NCI-H524 (cell line): ENCODE results near the gene GOLGA5.
"Not testable (repeated sequence)": the region's sequence is repeated elsewhere in the genome, so short reads cannot be mapped to it uniquely, and the experiment has no call there.

Experiments
- DNase-seq, 2 experiments: peaks; one replicate each; lab custom pipeline; 2025; lab: John Stamatoyannopoulos, UW

GOLGA5 gene

DNA sequence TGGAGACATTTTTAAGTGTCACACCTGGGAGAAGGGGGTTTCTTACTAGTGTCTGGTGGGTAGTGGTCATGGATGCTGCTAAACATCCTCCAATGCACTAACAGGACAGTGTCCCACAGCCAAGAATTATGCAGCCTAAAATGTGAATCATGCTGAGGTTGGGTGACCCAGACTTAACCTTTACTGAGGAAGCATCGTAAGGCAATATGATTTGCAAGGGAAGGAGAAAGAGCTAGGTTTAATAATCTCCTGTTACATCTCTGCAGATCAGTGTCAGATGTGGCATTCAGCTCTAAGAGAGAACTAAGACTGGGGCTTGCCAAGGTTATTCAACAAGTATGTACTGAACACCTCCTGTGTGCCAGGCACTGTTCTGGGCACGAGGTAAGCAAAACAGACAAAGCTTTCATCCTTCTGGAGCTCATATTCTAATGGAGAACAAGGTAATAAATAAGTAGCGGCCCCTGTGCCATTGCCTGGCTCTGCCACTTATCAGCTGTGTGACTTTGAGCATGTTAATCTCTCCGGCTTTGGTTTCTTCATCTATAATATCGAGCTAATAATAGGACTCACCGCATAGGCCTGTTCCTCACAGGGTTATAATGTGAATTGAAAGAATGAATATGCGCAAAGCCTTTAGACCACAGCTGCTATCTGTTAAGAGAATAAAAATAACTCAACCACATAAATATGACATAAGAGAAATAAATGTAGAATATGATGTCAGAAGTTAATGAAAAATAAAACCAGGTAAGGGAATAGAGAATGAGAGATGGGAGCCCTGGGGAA, 13.5 kb upstream of the GOLGA5 start:
- DNase-seq: no peak

DNA sequence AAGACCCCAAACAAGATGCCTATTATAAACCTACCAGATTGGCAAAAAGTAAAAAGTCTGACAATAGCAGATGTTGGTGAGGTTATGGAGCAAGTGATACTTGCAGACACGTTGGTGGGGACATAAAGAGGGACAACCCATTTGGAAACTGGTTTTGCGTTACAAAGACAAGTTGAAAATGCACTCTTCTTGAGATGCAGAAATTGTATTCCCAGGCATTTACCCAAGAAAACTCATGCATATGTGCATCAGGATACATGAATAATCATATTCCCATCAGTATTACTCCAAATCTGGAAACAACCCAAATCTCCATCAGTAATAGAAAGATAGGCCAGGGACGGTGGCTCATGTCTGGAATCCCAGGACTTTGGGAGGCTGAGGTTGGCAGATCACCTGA, 12.8 kb upstream of the GOLGA5 start:
- no peak for DNase-seq

DNA sequence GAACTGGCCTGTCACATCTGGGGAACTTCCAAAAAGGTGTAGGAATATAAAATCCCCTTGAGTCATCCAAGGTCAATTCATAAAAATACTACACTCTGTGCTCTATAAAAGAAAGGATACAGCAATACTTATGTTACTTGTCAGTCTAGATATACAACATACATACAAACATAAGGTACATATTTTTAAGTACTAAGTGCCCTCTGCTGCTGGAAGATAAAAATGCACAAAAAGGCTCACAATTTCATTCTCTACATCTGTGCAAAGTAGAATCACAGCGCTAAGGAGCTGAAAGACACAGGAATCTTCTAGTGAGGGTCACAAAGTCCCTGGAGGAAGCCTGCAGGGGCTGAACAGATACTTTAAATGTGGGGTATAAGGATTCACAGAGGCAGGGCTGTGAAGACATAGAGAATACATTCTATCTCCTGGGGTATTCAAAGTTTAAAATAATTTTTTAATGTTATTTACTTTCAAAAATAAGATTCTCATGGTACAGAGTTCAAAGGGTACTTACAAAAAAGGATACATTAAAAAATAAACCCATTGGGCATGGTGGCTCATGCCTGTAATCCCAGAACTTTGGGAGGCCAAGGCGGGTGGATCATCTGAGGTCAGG, 10.2 kb upstream of the GOLGA5 start:
- DNase-seq: peak; percentile 39 to 84

DNA sequence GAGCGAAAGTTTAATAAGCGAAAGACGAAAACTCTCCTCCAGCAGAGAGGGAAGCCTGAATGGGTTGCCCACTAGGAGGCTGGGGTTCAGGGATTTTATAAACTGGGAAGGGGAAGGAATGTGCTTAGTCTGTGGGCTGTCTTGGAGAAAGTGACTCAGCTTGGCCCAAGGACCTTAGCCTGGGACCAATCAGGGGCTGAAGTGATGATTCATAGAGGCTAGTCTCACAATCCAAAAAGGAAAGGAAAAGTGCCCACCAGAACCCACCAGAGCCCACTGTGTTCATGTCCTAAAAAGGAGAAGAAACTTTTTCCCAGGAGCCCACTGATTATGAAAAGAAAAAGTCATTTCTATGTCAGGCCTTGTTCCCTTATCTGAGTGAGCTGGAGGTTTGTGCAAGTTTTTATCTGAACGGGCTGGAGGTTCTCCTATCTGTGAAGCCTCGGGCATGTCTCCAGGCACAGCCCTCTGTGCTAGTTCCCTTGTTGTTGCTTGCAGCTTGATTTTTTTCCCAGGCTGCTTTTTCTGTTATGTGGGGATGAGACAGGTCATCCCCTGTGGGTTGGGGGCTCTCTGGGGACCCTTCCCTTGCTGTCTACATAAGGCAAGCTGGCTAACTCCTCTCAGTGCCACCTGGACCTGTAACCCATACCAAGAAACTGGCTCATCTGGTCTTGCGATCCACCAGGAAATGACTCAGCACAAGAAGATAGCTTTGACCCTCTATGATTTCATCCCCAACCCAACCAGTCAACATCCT, 8.3 kb upstream of the GOLGA5 start:
- DNase-seq: no peak

DNA sequence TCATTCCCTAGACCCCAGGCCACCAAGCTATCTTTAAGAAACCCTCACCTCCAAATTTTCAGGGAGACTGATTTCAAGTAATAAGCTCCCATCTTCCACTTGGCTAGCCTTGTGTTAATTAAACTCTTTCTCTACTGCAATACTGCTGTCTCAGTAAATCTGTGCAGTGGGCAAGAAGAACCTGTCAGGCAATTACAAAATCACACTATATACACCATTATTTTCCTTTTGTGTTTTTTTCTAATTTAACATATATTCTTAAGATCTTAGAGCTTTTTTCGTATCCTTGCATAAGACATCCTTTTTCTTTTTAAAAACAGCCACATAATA, 7.7 kb upstream of the GOLGA5 start:
- no peak for DNase-seq

DNA sequence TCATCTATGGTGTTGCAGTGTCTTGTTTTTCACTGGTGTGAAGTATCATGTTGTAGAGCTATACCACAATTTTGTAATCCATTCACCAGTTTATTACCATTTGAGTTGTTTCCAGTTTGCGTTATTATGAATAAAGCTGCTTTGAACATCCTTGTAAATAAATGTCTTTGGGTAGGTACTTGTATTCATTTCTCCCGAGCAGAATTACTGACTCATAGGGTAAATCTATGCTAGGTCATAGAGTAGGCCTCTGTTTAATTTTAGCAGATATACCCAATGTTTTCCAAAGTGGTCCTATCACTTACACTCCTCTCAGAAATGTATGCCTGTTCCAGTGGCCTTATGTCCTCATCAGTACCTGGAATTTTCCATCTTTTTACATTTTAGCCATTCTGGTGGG, 6.6 kb upstream of the GOLGA5 start:
- no peak for DNase-seq

DNA sequence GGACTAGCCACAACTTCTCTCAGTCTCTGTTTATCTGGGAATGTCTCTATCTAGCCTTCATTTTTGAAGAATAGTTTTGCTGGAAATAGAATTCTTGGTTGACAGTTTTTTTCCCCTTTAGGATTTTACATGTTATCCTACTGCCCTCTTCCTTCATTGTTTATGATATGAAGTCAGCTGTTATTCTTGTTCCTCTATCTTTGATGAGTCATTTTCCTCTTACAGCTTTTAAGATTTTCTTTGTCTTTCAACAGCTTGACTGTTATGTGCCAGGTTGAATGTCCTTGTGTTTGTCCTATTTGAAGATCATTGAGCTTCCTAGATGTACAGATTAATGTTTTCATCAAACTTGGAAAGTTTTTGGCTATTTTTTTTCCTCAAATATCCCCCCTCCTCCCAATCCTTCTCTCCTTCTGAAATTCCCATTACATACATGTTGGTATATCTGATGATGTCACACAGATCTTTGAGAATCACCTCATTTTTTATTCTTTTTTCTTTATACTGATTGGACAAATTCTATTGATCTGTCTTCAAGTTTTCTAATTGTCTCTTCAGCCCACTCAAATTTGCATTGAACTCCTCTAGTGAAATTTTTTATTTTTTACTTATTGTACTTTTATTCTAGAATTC, 4.5 kb upstream of the GOLGA5 start:
- DNase-seq: no peak

DNA sequence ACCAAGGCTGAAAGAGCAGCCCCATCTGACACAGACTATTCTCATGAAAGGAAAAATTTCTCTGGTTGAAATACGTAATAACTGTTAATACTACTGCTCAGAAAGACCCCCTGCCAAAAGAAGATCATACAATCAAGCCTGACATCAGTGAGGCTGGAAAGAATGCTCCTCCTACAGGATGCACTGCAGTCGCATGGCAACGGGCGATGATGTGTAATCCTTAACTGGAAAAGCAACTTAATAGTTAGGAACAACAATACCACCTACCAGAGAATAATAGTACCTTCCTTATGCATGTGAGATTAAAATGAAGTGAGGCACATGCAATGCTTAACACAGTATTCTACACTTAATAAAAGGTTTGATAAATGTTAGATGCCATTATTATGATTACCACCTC, 1.2 kb upstream of the GOLGA5 start:
- DNase-seq: no peak

DNA sequence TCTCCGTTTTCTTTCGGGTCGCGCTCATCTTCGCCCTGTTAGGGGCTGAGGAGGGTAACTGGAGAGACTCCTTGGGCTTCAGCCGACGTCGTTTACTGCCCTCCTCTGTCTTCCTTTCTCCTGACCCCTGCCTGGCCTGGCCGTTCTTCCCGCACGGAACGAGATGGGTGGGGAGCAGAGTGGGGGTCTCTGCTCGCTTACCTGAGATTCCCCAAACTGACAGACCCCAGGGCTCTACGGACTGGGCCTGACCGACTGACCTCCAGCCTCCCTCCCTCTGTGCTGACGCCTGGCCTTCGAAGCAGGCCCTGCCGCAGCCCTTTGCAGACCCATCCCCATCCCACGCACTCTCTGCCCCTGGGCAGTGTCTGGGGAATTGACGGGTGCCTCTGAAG, 439 bp downstream of the GOLGA5 start:
- peak in 1 of 2 experiments; percentile 54 for DNase-seq

DNA sequence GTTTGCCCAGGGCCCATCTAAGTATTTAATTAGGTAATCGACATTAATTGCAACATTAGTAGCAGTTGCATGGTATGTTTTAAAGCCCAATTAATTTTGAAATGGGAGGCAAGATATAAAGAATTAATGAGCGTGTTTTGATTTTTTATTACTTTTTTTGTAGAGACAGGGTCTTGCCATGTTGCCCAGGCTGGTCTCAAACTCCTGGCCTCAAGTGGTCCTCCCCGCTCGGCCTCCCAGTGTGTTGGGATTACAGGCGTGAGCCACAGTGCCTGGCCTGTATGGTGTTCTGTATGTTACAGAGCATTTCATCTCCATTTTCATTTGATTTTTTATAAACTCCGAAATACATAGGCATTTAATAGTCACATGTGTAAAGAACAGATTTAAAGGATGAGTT, 856 bp downstream of the GOLGA5 start:
- DNase-seq: no peak

DNA sequence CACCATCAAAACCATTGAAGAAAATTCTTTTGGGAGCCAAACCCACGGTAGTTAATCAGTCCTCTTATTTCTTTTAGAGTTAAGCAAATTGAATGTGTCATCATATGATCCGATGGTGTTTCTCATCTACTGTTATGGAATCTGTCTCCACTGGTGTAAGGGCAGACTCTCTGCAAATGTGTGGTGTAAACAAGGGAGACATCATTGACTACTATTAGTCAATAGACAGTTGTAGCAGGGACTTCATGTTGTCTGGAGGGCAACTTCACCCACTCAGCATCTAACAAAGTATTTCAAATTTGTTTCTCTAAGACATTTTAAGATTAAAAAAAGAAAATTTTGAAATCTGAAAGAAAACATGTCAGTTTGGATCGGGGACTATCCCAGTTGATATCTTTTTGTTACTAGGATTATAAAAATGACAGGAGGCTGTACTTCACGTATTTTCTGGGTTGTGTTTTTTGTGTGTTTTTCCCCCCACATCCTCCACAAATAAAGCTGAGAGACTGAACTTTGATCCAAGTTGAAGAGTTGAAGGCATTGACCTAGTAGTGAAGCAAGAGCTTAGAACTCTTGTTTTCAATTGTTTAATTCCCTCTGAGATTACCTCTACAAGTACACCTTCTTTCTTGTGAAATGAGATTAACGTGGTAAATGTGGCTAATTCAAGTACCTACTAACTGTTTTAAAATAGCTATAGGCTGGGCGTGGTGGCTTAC, 4.0 kb downstream of the GOLGA5 start:
- DNase-seq: no peak

DNA sequence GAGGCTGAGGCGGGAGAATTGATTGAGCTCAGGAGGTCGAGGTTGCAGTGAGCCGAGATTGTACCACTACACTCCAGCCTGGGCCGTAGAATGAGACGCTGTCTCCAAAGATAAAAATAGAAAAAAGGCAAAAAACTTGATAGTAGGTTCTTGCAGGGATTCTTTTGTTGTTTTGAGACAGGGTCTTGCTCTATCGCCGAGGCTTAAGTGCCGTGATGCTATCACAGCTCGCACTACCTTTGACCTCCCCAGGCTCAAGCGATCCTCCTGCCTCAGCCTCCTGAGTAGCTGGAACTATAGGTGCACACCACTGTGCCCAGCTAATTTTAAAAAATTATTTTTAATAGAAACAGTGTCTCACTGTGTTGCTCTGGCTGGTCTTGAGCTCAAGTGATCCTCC, 4.7 kb downstream of the GOLGA5 start:
- DNase-seq: no peak

DNA sequence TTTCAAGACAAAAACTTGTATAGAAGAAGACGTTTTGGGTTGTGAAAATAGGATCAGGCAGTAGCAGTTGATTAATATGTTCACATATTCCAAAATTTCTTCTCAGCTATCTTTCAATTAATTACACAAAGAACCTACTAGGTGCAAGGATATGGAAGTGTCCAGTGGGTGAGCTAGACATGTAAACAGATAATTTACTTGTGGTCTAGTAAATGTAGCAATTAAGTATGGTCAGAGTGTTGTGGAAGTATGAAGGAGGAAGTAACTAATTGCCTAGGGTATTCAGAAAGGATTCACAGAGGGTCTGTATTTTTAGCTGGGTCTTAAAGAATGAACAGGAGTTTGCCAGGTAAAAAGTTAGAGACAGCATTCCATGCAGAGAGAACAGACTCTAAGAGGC, 5.9 kb downstream of the GOLGA5 start:
- no peak for DNase-seq

DNA sequence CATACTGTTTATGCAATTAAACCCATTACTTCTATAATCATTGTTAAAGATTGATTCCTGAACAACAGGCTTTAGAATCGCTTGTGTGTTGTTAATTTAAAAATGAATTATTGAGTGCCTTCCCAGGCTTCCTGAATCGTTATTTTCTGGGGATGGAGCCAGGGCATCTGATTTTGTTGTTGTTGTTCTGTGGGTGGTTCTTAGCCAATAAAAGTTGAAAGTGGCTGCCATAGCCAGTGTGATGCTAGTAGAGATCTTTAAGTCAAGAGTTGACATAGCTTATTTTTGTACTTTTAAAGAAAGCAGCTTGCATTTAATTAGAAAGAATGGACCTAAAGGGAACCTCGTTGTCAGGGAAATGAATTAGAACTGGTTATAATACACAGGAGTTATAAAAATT, 6.4 kb downstream of the GOLGA5 start:
- DNase-seq: no peak

DNA sequence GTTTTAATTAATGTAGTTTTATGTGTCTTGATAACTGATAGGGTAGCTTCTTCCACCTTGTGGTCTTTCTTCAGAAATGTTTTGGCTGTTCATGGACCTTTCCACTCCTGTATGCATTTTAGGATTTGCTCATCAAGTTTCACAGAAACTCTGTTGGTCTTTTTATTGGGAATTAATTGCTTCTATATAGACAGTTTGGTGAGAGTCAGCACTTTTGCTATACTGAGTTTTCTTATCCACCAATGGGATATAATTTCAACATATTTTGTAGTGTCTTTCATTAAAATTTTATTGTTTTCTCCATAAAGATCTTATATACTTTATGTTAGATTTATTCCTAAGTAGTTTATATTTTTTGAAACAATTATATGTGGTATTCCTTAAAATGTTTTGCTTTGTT, 7.8 kb downstream of the GOLGA5 start:
- DNase-seq: no peak

DNA sequence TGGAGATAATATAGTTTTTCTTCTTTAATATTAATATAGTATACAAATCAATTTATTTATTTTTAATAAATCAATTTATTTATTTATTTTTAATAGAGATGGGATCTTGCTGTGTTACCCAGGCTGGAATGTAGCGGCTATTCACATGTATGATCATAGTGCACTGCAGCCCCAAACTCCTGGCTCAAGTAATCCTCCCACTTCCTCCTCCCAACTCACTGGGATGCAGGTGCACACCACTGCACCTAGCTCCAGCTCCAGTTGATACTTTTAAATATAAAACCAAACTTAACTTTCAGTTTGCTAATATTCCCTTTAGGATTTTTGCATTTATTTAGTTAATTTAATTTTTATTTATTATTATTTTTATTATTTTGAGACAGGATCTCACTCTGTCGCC, 8.6 kb downstream of the GOLGA5 start:
- no peak for DNase-seq

DNA sequence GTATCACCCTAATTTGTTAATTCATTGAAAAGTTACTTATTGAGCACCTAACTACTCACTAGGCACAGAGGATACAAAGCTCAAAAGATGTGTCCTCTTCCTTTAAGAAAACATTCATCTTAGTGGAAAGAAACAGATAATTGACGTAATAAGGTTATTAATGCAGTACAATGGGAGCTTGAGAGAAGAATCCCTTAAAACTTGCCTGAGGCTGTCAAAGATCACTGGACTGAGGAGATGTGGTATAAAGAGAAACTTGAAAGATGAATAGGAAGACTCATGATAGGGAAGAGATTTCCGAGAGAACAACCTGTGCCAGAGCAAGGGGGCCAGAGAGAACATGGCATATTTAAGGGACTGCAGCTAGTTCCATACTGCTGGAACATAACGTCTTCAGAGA, 19.1 kb downstream of the GOLGA5 start:
- no peak for DNase-seq

DNA sequence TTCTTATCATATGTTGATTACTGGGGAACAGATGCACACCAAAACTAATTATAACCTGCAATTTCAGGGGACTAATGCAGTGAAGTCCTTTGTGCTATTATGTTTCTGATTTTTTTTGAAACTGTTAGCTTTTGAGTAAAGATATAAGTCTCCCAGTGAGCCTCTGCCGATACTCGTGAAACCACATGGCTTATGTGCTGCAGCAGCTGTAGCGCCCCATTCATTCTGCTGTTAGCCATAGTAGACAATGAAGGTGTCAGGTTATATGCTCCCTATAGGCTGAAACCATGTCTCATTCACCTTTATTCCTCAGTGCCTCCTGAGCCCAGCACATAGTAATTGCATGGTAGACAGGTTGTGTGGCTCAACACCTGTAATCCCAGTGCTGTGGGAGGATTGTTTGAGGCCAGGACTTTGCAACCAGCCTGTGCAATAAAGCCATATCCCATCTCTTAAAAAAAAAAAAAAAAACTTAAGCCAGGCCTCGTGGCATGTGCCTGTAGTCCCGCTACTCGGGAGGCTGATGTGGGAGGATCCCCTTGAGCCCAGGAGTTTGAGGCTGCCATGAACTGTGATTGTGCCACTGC, 25.0 kb downstream of the GOLGA5 start:
- no peak for DNase-seq

DNA sequence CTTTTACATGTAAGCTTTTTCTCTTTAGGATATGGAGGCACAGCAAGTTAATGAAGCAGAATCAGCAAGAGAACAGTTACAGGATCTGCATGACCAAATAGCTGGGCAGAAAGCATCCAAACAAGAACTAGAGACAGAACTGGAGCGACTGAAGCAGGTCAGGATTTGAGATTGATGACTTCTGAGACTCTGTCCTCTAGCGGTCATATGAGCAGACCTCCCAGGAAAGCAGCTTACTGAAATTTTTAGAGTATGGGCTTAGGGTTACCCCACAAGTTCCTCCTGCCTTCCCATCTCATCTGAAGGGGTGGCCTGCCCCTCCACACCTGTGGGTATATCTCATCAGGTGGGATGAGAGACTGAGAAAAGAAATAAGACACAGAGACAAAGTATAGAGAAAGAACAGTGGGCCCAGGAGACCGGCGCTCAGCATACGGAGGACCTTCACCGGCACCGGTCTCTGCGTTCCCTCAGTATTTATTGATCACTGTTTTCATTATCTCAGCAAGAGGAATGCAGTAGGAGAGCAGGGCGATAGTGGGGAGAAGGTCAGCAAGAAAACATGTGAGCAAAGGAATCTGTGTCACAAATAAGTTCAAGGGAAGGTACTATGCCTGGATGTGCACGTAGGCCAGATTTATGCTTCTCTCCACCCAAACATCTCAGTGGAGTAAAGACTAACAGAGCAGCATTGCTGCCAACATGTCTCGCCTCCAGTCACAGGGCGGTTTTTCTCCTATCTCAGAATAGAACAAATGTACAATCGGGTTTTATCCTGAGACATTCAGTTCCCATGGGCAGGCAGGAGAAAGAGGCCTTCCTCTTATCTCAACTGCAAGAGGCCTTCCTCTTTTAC, 25.8 kb downstream of the GOLGA5 start:
- DNase-seq: not testable (repeated sequence)

DNA sequence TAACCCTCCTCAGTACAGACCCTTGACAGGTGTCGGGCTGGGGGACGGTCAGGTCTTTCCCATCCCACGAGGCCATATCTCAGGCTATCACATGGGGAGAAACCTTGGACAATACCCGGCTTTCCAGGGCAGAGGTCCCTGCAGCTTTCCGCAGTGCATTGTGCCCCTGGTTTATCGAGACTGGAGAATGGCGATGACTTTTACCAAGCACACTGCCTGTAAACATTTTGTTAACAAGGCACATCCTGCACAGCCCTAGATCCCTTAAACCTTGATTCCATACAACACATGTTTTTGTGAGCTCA, 26.4 kb downstream of the GOLGA5 start:
- not testable (repeated sequence) for DNase-seq

DNA sequence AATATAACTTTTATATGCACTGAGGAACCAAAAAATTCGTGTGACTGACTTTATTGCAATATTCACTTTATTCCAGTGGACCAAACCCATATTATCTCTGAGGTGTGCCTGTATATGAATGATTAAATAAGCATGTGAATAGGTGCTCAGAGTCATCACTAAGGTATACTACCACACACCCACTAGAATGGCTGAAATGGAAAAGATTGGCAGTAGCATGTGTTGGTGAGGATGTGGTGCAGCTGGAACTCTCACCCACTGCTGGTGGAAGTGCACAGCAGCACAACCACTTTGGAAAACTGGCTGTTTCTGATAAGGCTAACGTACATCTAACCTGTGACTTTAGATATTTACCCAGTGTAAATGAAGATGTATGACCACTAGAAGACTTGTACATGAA, 36.8 kb downstream of the GOLGA5 start:
- DNase-seq: no peak
